CD4-positive, alpha-beta T cell treated with Interleukin-6 for 4 hours (primary cell): ENCODE measurements around the gene SOX13.

Experiments
- DNase-seq: peaks from one replicate; pipeline ENCODE4 v3.0.0-alpha.2; 2020; ENCODE audit warnings: mixed read lengths

SOX13 gene

GRCh38 chr1:204108312-204109141, 35.6 kb downstream of the SOX13 start:
- DNase-seq: no peak

GRCh38 chr1:204110894-204111633, 38.1 kb downstream of the SOX13 start:
- DNase-seq: no peak

GRCh38 chr1:204112876-204113730, 40.2 kb downstream of the SOX13 start:
- DNase-seq: no peak

GRCh38 chr1:204113896-204114295, 41.0 kb downstream of the SOX13 start:
- no peak for DNase-seq

GRCh38 chr1:204114606-204115005, 41.7 kb downstream of the SOX13 start:
- DNase-seq: no peak

- DNase-seq: no peak
Measured at GRCh38 chr1:204115116-204115515, 42.2 kb downstream of the SOX13 start.

- no peak for DNase-seq
Measured at GRCh38 chr1:204116539-204116938, 43.6 kb downstream of the SOX13 start.

- DNase-seq: no peak
Measured at GRCh38 chr1:204121840-204122555, 49.1 kb downstream of the SOX13 start.

GRCh38 chr1:204123376-204123775, 50.5 kb downstream of the SOX13 start:
- peak; percentile 12 for DNase-seq

- no peak for DNase-seq
Measured at GRCh38 chr1:204124639-204125038, 51.7 kb downstream of the SOX13 start.

GRCh38 chr1:204125759-204126351, 52.9 kb downstream of the SOX13 start:
- no peak for DNase-seq

- no peak for DNase-seq
Measured at GRCh38 chr1:204126386-204126785, 53.5 kb downstream of the SOX13 start.

- DNase-seq: no peak
Measured at GRCh38 chr1:204126956-204127355, 54.0 kb downstream of the SOX13 start.

- DNase-seq: peak; percentile 15
Measured at GRCh38 chr1:204127597-204128242, 54.8 kb downstream of the SOX13 start.

- no peak for DNase-seq
Measured at GRCh38 chr1:204128464-204128963, 55.6 kb downstream of the SOX13 start.

- peak; percentile 68 for DNase-seq
Measured at GRCh38 chr1:204128964-204129896, 56.3 kb downstream of the SOX13 start.

GRCh38 chr1:204130178-204130577, 57.3 kb downstream of the SOX13 start:
- DNase-seq: no peak

GRCh38 chr1:204130981-204131892, 58.3 kb downstream of the SOX13 start:
- no peak for DNase-seq

GRCh38 chr1:204131978-204132377, 59.1 kb downstream of the SOX13 start:
- DNase-seq: no peak
